Lower leg skin (tissue), 3 donors: ENCODE data around the gene NFASC.

Experiments
- CTCF ChIP-seq, 3 donors: fragments of 450-650 bp; IDR thresholded peaks; one replicate each; pipeline ENCODE4 v1.5.1; 2016; ENCODE audit warnings: antibody characterized with exemption in 3 of 3, mild to moderate bottlenecking in 3 of 3, moderate library complexity in 2 of 3
- POLR2A ChIP-seq, 2 donors: fragments of 450-650 bp; IDR thresholded peaks; one replicate each; pipeline ENCODE4 v1.6.1; 2016 to 2017; ENCODE audit warnings: antibody characterized with exemption in 2 of 2, mild to moderate bottlenecking in 1 of 2, moderate library complexity in 1 of 2

DNA sequence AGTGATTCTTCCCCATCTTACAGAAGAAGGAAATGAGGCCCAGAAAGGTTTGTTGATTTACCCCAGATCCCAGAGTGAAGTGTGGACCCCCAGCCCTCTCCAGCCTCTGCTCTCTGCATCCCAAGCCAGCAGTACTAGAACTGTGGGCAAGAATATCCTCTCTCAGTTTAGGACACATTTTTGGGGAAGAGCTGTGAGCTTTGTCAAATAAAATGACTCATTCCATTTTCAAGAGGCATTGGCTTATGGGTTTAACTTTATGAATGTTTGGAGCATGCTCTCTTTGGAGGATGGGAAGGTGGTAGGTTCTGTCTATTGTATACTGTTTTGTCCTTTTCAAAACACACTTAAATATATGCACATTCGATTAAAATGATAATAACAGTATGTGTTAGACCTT, 101.8 kb downstream of the NFASC start:
- TF ChIP-seq CTCF (IDR thresholded peaks at IDR 0.05) (no peak), POLR2A (IDR thresholded peaks at IDR 0.05) (no peak)
